ENCODE measurements around the gene NANOGP8.
"Not testable (repeated sequence)": the region's sequence is repeated elsewhere in the genome, so short reads cannot be mapped to it uniquely, and the experiment has no call there.

Gene NANOGP8

DNA sequence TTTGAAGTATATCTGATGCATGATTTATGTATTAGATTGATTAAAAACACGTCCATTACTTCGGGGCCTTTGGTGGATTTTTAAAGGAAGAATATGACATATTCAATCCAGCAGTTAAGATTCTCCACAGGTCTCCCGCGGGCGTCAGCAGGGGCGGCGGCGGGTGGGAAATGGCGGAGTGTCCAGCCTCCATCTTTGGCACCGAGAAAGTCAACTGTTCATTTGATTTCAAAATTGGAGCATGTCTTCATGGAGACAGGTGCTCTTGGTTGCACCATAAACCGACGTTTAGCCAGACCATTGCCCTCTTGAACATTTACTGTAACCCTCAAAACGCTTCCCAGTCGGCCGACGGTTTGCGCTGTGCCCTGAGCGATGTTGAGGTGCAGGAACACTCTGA, 7.2 kb upstream of the NANOGP8 start:
- no peak for DNase-seq

DNA sequence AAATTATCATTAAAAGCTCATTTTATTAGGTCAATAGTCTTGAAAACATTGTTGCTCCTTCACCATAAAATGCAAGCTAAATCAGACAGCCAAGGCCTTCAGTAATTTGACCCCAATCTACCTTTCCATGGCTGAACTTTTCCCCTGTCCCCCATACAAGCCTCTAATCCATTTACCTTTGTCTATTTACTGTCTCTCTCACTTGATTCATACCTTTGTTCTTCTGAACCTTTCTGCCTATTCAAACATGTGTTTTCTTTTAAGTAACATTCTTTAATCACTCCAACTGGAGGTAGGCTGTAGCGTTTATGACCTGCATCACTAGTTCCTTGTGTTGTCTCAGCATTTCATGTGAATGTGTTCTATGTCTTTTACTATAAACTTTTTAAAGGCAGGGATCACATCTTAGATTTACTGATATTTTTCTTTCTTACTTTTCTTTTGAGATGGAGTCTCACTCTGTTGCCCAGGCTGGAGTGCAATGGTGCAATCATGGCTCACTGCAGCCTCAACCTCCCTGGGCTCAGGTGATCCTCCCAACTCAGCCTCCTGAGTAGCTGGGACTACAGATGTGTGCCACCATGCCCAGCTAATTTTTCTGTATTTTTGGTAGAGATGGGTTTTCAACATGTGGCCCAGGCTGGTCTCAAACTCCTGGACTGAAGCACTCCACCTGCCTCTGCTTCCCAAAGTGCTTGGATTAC, 5.2 kb upstream of the NANOGP8 start:
- DNase-seq: no peak

DNA sequence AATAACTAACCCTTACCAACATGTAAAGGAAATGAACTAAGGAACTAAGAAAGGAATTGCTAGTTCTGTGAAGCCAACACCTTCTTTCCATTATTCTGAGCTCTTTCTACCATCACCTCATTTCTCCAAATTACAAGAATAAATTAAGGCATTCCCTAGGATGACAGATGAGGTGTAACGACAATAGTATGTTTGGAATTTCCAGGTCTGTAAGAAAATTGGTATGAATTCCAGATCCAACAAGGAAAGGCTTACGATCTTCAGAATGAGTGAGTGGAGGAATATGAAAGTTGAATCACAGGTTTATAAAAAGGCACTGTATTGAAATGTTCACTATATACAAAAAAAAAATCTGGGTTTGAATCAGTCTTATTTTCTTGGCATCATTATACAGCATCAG, 4.5 kb upstream of the NANOGP8 start:
- DNase-seq: no peak

DNA sequence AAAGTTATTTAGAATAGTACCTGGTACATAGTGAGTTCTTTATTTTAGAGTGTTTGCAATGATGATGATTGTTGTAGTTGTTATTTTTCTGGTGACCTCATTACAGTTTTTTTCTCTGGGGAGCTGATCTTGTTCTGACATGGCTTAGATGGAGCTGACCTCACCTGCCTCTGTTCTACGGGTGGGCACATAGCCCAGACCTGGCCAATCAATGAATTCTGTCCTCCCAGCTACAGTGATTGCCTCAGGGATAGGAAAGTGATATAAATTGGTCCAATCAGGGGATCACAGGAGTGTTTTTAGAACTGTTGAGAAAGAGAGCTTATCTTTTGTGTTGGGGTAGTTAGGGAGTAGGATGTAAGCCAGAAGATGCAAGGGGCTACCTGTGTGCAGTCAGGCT, 3.2 kb upstream of the NANOGP8 start:
- DNase-seq: no peak

DNA sequence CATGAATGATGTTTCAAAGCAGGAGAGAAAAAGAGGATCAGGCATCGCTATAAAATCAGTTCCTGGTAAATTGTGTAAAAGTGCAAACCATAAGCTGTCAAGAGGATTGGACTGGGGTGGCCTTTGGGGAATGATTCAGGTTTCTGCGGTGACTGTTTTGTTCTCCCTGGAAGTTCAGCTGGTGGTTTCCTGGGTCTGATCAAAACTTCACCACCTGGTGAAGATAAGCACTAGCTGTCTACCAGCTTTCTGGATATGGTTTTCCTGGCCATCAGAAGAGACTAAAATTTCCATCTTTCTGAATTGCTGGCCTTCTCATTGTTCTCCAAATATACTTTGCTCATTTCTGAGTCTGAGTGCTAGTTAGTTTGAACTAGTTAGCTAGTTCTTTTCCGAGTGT, 2.7 kb upstream of the NANOGP8 start:
- DNase-seq: no peak

DNA sequence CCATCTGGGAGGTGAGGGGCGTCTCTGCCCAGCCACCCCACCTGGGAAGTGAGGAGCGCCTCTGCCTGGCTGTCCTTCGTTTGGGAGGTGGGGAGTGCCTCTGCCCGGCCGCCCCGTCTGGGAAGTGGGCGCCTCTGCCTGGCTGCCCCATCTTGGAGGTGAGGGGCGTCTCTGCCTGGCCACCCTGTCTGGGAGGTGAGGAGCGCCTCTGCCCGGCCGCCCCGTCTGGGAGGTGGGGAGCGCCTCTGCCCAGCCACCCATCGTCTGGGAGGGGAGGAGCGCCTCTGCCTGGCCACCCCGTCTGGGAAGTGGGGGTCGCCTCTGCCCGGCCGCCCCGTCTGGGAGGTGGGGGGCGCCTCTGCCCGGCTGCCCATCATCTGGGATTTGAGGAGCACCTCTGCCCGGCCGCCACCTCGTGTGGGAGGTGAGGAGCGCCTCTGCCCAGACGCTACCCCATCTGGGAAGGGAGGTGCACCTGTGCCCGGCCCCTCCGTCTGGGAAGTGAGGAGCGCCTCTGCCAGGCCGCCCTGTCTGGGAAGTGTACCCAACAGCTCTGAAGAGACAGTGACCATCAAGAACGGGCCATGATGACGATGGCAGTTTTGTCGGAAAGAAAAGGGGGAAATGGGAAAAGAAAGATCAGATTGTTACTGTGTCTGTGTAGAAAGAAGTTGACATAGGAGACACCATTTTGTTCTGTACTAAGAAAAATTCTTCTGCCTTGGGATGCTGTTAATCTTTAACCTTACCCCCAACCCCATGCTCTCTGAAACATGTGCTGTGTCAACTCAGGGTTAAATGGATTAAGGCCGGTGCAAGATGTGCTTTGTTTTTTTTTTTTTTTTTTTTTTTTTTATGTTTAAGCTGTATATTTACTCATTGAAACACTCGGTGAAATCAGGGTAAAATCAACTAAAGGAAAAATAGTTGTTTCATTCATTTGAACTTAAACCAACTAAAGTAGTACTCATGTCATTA, 2.4 kb downstream of the NANOGP8 start:
- DNase-seq: not testable (repeated sequence)

DNA sequence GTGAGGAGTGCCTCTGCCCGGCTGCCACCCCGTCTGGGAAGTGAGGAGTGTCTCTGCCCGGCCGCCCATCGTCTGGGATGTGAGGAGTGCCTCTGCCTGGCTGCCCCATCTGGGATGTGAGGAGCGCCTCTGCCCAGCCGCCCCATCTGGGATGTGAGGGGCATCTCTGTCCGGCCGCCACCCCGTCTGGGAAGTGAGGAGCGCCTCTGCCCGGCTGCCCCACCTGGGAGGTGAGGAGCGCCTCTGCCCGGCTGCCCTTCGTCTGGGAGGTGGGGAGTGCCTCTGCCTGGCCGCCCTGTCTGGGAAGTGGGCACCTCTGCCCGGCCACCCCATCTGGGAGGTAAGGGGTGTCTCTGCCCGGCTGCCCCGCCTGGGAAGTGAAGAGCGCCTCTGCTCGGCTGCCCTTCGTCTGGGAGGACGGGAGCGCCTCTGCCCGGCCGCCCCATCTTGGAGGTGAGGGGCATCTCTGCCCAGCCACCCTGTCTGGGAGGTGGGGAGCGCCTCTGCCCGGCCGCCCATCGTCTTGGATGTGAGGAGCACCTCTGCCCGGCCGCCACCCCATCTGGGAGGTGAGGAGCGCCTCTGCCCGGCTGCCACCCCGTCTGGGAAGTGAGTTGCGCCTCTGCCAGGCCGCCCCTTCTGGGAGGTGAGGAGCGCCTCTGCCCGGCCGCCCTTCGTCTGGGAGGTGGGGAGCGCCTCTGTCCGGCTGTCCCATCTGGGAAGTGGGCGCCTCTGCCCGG, 3.3 kb downstream of the NANOGP8 start:
- DNase-seq: not testable (repeated sequence)

DNA sequence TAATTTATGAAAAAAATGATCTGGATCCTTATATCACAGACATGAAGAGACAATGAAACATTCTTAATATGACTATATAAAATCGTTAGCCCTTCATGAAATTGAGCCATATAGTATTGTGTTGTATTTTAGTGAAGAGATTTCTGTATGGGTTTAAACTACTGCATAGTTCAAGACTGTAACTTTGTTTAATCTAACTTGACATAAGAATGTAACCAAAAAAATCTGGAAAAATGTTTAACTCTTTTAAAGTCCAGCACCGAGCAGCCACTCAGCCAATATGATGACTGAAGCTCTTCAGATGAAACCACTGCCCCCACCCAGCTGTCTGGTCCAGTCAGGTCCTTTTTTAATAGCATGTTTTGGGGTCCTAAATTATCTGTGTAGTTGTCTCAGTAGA, 4.9 kb downstream of the NANOGP8 start:
- no peak for DNase-seq

DNA sequence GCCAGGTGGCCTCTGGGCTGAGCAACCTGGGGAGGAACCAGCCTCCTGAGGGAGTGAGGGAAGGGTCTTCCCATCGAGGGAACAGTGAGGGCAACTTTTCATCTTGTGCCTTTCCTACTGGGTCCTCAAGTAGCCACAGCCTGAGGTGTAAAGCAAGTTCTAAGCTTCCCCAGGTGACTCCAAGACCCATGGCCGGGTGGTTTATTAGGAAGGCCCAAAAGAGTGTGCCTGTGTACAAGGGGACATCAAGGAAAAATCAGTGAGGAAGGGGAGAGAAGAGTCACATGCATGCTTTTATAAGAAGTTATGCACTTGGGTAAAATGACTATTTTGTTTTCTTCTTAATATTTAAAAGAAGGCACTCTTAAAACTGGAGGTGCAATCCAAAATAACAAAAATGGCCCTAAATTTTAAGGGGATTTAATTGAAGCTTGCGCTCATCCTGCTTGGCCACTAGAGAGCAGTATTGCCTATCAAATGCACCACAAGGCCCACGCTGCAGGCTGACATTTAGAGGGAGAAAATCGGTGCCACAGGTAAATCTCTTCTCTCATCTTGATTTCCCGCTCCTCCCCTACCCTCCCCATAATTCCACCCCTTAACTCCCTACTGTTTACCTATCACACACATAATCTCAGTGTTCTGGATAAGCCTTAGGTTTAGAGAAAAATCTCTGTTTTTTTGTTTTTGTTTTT, 6.7 kb downstream of the NANOGP8 start:
- DNase-seq: peak in 1 of 5 experiments; percentile 63

DNA sequence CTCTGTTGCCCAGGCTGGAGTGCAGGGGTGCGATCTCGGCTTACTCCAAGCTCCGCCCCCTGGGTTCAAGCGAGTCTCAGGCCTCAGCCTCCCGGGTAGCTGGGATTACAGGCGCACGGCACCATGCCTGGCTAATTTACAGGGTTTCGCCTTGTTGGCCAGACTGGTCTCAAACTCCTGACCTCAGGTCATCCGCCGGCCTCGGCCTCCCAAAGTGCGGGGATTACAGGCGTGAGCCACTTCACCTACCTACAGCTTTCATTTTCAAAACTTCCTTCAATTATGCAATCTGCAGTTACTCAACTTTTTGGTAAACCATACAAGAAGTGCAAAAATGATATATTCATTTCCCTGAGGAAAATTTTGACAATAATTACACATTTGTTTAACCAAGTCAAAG, 14.0 kb downstream of the NANOGP8 start:
- DNase-seq: no peak

DNA sequence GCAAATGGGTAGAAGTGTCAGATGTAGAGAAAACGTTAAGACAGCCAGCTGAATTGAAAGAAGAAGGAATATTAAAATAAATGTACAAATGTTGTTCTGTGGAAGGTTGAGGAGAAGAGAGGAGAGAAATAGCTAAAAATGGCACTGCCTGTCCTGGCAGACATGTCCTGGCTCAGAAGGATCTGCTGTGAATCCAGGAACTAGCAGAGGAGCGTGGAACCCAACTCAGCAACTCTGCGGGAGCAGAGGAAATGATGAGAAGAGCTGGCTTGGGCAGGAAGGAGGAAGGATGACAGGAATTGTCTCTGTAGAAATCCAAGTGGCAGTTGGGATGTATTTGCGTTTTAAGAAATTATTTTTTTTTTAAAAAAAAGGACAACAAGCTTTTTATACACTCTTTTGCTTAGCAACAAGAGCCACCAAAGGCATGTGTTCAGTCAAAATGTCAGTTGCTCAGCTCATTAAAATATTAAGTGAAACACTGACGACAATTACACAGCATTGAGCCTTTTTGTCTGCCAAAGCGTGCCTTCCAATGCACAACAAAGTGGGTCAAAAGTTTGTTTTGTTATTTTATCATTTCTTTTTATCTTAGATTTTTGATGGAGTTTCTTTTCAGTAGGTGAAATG, 16.1 kb downstream of the NANOGP8 start:
- DNase-seq: no peak

DNA sequence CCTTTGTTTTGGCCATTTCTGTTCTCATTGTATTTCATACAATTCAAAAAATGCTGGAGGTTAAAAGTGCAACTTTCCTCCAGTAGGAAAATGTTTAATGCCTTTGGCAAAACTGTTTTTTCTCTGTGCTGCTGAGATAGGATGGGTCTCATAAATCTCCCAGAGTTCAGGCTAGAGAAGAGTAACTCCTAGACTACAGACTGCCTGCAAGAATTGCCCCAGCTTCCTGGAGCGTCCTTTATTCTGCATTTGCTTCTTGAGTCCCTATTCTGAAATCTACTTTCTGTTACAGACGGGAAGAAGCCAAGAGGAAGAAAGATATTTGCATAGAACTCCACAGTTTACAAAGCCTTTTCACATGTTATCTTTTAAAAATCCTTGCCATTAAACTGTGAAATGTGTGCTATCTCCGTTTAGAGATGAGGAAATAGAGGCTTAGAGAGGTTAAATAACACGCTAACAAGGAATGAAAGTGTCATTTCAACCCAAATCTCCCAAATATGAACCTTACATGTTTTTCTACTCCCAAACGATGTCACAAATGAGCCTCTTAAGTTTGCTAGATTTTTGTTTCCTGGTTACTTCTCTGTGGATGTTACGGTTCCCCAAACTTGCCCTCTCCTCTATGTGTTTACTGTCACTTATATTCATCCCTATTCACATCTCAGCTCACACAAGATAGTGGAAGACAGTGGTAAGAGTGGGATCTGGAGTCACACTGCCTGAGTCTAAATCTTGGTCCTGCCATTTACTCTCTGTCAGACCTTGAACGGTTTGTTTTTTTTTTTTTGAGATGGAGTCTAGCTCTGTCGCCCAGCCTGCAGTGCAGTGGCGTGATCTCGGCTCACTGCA, 17.4 kb downstream of the NANOGP8 start:
- no peak for DNase-seq

DNA sequence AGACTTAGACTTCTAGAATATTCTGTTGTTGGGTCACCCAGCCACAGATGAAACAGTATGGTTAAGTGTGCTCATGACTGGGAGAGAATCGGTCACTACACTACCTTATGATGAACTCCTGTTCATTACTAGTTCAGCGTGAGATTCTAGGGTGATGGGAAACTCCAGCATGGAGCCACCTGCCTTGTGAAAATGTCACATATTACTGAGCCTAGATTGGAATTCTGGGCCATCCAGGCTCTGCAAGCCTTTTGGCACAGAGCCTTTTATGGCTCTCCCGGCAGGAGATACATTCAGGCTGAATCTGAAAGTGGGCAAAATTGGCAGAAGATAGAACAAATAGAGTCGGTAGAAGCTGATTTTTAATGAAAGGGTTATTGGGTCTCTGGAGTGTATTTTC, 19.0 kb downstream of the NANOGP8 start:
- DNase-seq: no peak

DNA sequence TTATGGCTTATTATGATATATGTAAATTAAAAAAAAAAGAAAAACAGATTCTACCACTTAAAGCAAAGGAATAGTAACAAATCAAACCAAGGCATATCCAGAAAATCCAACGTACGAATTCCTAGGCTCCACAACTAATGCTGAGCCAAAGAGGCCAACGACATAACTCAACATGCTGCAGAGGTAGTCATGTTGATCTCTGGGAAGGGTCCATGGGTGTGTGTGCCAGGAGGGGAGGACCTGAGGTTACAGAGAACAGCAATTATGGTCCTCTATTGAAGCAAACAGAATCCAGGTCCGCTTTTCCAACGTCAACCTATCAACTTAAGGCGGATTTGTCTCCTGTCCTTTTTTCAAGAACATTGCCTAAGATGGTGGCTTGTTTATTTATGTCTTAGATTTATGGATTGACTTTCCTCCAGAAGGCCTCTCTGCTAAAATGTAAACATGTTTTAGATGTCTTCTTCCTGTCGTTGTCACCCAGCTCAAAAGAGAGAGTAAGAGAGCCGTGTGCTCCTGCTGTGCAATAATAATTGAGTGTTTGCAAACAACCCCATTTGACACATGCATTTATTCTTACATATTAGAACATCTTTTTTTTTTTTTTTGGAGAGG, 20.4 kb downstream of the NANOGP8 start:
- DNase-seq: no peak

DNA sequence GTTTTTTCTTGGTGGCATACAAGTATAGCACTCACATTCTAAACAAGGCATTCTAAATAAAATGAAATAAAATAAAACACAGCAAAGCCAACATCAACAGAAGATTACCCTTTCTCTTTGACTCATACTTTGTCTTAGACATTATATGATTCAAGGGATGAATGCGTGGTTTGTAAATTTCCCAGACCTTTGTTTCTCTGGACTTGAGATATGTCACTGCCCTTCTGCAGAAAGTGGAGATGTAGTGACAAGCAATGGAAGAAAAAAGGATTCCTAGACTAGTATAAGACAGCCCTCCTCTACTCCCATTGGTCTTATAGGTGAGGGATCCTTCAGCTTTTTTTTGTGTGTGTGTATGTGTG, 22.4 kb downstream of the NANOGP8 start:
- no peak for DNase-seq

DNA sequence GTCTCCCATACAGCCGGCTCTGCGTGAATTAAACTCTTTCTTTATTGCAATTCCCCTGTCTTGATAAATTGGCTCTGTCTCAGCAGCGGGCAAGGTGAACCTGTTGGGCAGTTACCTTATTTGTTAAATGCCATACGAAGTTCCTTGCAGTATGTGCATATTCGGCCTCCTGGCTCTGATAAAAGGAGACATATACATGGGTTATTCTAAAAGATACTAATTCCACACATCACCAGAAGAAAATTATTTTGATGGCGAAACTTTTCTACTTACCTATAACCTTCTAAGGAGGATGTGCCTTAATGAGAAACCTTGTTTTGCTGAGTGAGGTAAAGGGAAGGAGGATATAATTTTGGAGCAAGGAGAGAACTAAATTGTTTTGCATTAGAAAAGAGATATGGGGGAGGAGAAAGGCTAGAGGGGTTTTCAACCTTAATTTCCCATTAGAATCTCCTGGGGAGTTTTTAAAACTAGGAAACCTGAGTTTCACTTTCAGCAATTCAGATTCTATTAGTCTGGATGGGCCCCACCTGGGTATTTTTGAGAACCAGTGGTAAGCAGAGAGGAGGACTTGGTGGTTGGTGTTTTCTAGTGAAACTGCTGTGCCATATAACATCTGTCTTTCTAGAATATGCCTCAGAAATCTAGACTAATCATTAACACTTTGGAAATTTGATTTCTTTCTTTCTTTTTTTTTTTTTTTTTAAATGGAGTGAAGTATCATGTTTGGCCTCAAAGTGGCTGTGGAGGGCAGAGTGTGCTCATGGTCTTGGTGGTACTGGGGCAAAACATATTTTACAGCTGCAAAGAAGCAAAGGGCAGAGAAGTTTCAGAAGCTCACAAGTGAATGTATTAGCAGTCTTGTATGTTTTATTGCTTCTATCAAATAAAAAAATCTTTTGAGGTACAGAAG, 23.0 kb downstream of the NANOGP8 start:
- DNase-seq: no peak

DNA sequence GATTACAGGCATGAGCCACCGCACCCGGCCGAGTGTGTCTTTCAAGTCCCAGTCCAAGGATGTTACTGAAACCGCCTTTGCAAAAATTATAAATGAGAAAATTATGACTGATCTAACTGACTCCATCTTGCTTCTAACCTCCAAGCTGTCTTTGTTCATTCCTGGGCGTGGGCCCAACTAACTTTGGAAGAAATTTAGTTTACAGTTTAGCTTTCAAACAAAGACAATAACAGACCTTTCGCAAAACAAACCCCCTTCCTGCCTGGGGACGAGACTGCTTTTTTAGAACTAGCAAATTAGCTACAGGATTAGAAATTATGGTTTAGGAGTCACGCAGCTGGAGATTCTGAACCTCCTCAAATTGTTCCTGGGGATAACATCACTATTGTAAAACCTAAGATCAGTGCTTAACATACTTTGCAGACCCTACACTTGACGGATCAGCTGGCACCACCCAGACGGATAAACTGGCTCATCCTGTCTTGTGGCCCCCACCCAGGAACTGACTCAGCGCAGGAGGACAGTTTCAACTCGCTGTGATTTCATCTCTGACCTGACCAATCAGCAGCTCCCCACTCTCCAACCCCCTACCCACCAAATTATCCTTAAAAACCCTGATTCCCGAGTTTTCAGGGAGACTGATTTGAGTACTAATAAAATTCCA, 23.8 kb downstream of the NANOGP8 start:
- DNase-seq: no peak

DNA sequence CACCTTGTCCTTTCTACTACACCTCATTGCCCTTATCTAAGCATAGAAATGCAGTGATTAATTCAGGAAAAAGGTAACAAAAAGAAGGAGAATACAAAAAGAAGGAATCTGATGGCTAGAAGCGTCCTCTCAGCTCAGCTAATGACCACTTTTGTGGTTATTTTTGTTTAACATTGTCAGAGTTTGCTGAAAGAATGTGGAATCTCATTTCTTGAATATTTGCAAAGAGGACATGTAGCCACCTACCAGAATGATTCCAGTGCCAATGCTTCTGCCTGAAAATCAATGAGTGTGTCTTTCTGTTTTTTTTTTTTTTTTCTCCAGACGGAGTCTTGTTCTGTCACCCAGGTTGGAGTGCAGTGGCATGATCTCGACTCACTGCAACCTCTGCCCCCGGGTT, 24.5 kb downstream of the NANOGP8 start:
- no peak for DNase-seq

DNA sequence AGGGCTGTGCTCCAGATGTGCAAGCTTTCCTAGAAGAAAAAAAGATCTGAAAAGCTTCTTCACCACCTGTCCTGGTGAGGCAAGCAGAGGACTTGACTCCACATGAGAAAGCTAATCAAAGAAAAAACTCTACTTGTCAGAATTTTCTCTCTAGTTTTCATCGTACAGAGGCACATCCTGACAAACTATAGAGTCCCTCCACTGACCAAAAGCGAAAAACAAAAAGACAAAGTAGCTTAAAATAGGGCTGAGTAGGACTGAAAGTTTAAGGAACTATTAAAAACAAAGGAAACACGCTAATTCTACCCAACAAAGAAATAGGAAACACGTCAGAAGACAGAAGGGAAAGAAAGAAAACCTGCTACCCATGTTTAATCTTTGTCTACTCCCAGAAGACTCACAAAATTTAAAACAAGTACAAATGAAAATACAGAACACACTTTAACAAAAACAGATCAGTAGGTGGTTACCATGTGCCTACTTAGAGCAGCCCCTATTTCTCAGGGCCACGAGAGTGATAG, 26.5 kb downstream of the NANOGP8 start:
- no peak for DNase-seq

Measured in T-helper 2 cell (primary cell).